ENCODE measurements around the gene ITGA5.

GRCh38 chr12:54437697-54438096 is 18.6 kb upstream of the ITGA5 start:
- TF ChIP-seq, protein P1, sequence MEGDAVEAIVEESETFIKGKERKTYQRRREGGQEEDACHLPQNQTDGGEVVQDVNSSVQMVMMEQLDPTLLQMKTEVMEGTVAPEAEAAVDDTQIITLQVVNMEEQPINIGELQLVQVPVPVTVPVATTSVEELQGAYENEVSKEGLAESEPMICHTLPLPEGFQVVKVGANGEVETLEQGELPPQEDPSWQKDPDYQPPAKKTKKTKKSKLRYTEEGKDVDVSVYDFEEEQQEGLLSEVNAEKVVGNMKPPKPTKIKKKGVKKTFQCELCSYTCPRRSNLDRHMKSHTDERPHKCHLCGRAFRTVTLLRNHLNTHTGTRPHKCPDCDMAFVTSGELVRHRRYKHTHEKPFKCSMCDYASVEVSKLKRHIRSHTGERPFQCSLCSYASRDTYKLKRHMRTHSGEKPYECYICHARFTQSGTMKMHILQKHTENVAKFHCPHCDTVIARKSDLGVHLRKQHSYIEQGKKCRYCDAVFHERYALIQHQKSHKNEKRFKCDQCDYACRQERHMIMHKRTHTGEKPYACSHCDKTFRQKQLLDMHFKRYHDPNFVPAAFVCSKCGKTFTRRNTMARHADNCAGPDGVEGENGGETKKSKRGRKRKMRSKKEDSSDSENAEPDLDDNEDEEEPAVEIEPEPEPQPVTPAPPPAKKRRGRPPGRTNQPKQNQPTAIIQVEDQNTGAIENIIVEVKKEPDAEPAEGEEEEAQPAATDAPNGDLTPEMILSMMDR (conservative IDR thresholded peaks at IDR 0.05; ENCODE audit: low read depth, low read length), result no peak
- TF ChIP-seq EZH2 (IDR thresholded peaks at IDR 0.05; ENCODE audit: borderline replicate concordance, low read depth, low read length, poor library complexity, severe bottlenecking), result no peak

Data from A673 (cell line).